HG03196 (cell line): ENCODE measurements around the gene ZCCHC3.

ENCODE experiments used
- ATAC-seq: cut with Tn5 transposase; IDR thresholded peaks from one replicate; pipeline ENCODE4 v1.9.1; 2021; ENCODE audit not compliant: unreplicated experiment

The ZCCHC3 gene

GRCh38 chr20:278607-279571 is 18.5 kb upstream of the ZCCHC3 start:
- no peak for ATAC-seq

- ATAC-seq, result no peak
Measured at GRCh38 chr20:284172-284571, 13.2 kb upstream of the ZCCHC3 start.

- ATAC-seq, result no peak
Measured at GRCh38 chr20:286508-286907, 10.9 kb upstream of the ZCCHC3 start.

GRCh38 chr20:288956-289692 is 8.2 kb upstream of the ZCCHC3 start:
- ATAC-seq, result no peak

- ATAC-seq, result no peak
Measured at GRCh38 chr20:289693-290083, 7.7 kb upstream of the ZCCHC3 start.

GRCh38 chr20:290084-290831 is 7.1 kb upstream of the ZCCHC3 start, which contains the start of gene C20orf96:
Gene C20orf96, minus strand, starts transcription at chr20:290750. Its CDS starts 140 bp downstream, at chr20:290610.
- peak; percentile 78 for ATAC-seq

GRCh38 chr20:294602-295001 is 2.8 kb upstream of the ZCCHC3 start:
- ATAC-seq, result no peak

GRCh38 chr20:295804-296203 is 1.6 kb upstream of the ZCCHC3 start:
- ATAC-seq, result no peak

- ATAC-seq, result peak; percentile 17
Measured at GRCh38 chr20:297925-298775, 780 bp downstream of the ZCCHC3 start.

GRCh38 chr20:298776-299391 is 1.5 kb downstream of the ZCCHC3 start:
- no peak for ATAC-seq

GRCh38 chr20:300345-300990 is 3.1 kb downstream of the ZCCHC3 start:
- ATAC-seq, result no peak

GRCh38 chr20:301886-302848 is 4.8 kb downstream of the ZCCHC3 start:
- ATAC-seq, result no peak

GRCh38 chr20:305745-306144 is 8.4 kb downstream of the ZCCHC3 start:
- no peak for ATAC-seq

GRCh38 chr20:308427-309038 is 11.2 kb downstream of the ZCCHC3 start:
- no peak for ATAC-seq

GRCh38 chr20:309306-309840 is 12.0 kb downstream of the ZCCHC3 start:
- no peak for ATAC-seq

- peak; percentile 90 for ATAC-seq
Measured at GRCh38 chr20:309841-310644, 12.7 kb downstream of the ZCCHC3 start.

- no peak for ATAC-seq
Measured at GRCh38 chr20:310645-311044, 13.3 kb downstream of the ZCCHC3 start.
